K562 (cell line): ENCODE data around the gene HHATL. TPM values are rescaled to one million over a fixed set of nuclear protein-coding genes. Genes with fewer than 3 reads are reported as not detected.

Experiments
- ATF3 ChIP-seq, 2 experiments: fragments of 450-650 bp in 1 of 2; sonication (generic) in 1 of 2; formaldehyde crosslinking in 1 of 2; IDR thresholded peaks in 1 of 2; conservative IDR thresholded peaks in 1 of 2; 2 replicates each; pipeline versions ENCODE4 v1.6.1 to v1.8.1; 2016 to 2023; ENCODE audit warnings: mild to moderate bottlenecking in 2 of 2, moderate library complexity in 2 of 2, inconsistent platforms in 1 of 2, missing genetic modification reagents in 1 of 2
- BACH1 ChIP-seq: fragments of 200-800 bp; sonication (Bioruptor generic); IDR thresholded peaks from 2 replicates; pipeline ENCODE4 v1.6.1; 2016; ENCODE audit warnings: missing genetic modification characterization, missing compliant biosample characterization
- BDP1 ChIP-seq: IDR thresholded peaks from 3 replicates; pipeline ENCODE4 v1.6.1; 2011; ENCODE audit not compliant: insufficient read length, insufficient read depth
- CTCFL ChIP-seq: IDR thresholded peaks from 2 replicates; pipeline ENCODE4 v1.6.1; 2011; ENCODE audit warnings: borderline replicate concordance, low read depth, mild to moderate bottlenecking, moderate library complexity, low read length; ENCODE audit not compliant: insufficient read depth, poor library complexity, severe bottlenecking
- DEAF1 ChIP-seq: fragments of 450-650 bp; formaldehyde crosslinking; IDR thresholded peaks from 2 replicates; pipeline ENCODE4 v1.4.0; 2020; ENCODE audit warnings: mild to moderate bottlenecking, moderate library complexity
- DPF2 ChIP-seq: fragments of 450-650 bp; IDR thresholded peaks from 2 replicates; pipeline ENCODE4 v1.6.1; 2016
- ELK1 ChIP-seq: sonication (generic); formaldehyde crosslinking; IDR thresholded peaks from 2 replicates; pipeline ENCODE4 v1.8.1; 2022; ENCODE audit warnings: missing genetic modification reagents
- ETV6 ChIP-seq, 3 experiments: fragments of 150-350 bp in 1 of 3; sonication (generic) in 1 of 3; formaldehyde crosslinking in 1 of 3; IDR thresholded peaks; 2 replicates each; pipeline versions ENCODE4 v1.6.1 to v1.8.0; 2014 to 2022; ENCODE audit warnings: borderline replicate concordance in 2 of 3, low read depth in 2 of 3, antibody characterized with exemption in 1 of 3, low read length in 1 of 3, mild to moderate bottlenecking in 1 of 3, missing genetic modification reagents in 1 of 3
- HIVEP1 ChIP-seq: fragments of 250-450 bp; sonication (Bioruptor Pico); IDR thresholded peaks from 2 replicates; pipeline ENCODE4 v1.4.0; 2020; ENCODE audit warnings: mild to moderate bottlenecking
- RAD51 ChIP-seq: fragments of 450-650 bp; IDR thresholded peaks from 2 replicates; pipeline ENCODE4 v1.7.1; 2016; ENCODE audit warnings: low read depth, mild to moderate bottlenecking, borderline replicate concordance
- SMAD1 ChIP-seq: fragments of 150-350 bp; IDR thresholded peaks from 2 replicates; pipeline ENCODE4 v1.6.1; 2014; ENCODE audit warnings: low read length, low read depth; ENCODE audit not compliant: partially characterized antibody
- ZNF24 ChIP-seq: fragments of 450-650 bp; IDR thresholded peaks from 2 replicates; pipeline ENCODE4 v1.6.1; 2016
- polyA plus RNA-seq, 8 experiments: library from polyadenylated mRNA; depleted of rRNA in 4 of 8; stranded (reverse) in 5 of 8; unstranded in 3 of 8; fragments of >200 nt; fragmentation: Nextera tagmentation in 2 of 8; fragmentation: Illumina TruSeq in 1 of 8; extraction: Ambion mirVana in 2 of 8; extraction: Trizol in 1 of 8; gene quantifications; 2 replicates each; pipeline versions ENCODE4 v1.2.1 to v1.2.3, GENCODE V29; 2011 to 2014; ENCODE audit warnings: inconsistent platforms in 1 of 8, missing spikeins in 1 of 8
- total RNA-seq, 7 experiments: library from RNA; depleted of rRNA in 6 of 7; stranded (reverse); fragments of >200 nt in 6 of 7; fragmentation: Illumina TruSeq in 2 of 7; extraction: Trizol in 2 of 7; gene quantifications; 2 replicates each; pipeline versions ENCODE4 v1.2.1 to v1.2.3, GENCODE V29; 2011 to 2021; ENCODE audit warnings: low replicate concordance in 1 of 7
- TF ChIP-seq, protein P1 (sequence below): fragments of 450-650 bp; IDR thresholded peaks from 2 replicates; pipeline ENCODE4 v1.6.1; 2016
- TF ChIP-seq, protein P2 (sequence below), 3 experiments: IDR thresholded peaks in 2 of 3; conservative IDR thresholded peaks in 1 of 3; 2 replicates each; pipeline ENCODE4 v1.5.1; 2011 to 2012; ENCODE audit warnings: low read length in 3 of 3, mild to moderate bottlenecking in 3 of 3, control low read depth in 2 of 3, improper control_type of control experiment in 1 of 3, inconsistent platforms in 1 of 3, low read depth in 1 of 3, mixed read lengths in 1 of 3, moderate library complexity in 1 of 3; ENCODE audit not compliant: insufficient read depth in 2 of 3

HHATL gene
- total and polyA plus RNA-seq, 9 of the 15 experiments (the other 6 are each of a cell fraction or from before 2014, with no cell fraction given): not detected

GRCh38 chr3:42749753-42750231 lies 47.2 kb upstream of the HHATL start (continued):
- TF ChIP-seq HIVEP1: no peak
- no peak for TF ChIP-seq DPF2
- TF ChIP-seq ETV6 (IDR thresholded peaks at IDR 0.05; ENCODE audit: borderline replicate concordance in 1 of 2, low read depth in 2 of 2, low read length in 1 of 2): no peak
- no peak for TF ChIP-seq ETV6 (CRISPR knock-in tag; IDR thresholded peaks at IDR 0.05; ENCODE audit: borderline replicate concordance)
- no peak for TF ChIP-seq BDP1
- no peak for TF ChIP-seq BACH1 (tag)
- TF ChIP-seq ELK1 (CRISPR knock-in tag): no peak
- peak; percentile 37 for TF ChIP-seq CTCFL
- TF ChIP-seq ZNF24: no peak
- TF ChIP-seq ATF3 (IDR thresholded peaks at IDR 0.05): no peak
- no peak for TF ChIP-seq ATF3 (CRISPR knock-in tag; conservative IDR thresholded peaks at IDR 0.05)
- TF ChIP-seq DEAF1 (CRISPR knock-in tag): peak; percentile 31; the same call in 1 of the 2 replicates
- TF ChIP-seq, protein P1, sequence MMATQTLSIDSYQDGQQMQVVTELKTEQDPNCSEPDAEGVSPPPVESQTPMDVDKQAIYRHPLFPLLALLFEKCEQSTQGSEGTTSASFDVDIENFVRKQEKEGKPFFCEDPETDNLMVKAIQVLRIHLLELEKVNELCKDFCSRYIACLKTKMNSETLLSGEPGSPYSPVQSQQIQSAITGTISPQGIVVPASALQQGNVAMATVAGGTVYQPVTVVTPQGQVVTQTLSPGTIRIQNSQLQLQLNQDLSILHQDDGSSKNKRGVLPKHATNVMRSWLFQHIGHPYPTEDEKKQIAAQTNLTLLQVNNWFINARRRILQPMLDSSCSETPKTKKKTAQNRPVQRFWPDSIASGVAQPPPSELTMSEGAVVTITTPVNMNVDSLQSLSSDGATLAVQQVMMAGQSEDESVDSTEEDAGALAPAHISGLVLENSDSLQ: 0 out of 2 replicates have a peak, but pooled peaks have one; percentile 15
- no peak for TF ChIP-seq SMAD1
- TF ChIP-seq, protein P2, sequence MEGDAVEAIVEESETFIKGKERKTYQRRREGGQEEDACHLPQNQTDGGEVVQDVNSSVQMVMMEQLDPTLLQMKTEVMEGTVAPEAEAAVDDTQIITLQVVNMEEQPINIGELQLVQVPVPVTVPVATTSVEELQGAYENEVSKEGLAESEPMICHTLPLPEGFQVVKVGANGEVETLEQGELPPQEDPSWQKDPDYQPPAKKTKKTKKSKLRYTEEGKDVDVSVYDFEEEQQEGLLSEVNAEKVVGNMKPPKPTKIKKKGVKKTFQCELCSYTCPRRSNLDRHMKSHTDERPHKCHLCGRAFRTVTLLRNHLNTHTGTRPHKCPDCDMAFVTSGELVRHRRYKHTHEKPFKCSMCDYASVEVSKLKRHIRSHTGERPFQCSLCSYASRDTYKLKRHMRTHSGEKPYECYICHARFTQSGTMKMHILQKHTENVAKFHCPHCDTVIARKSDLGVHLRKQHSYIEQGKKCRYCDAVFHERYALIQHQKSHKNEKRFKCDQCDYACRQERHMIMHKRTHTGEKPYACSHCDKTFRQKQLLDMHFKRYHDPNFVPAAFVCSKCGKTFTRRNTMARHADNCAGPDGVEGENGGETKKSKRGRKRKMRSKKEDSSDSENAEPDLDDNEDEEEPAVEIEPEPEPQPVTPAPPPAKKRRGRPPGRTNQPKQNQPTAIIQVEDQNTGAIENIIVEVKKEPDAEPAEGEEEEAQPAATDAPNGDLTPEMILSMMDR (IDR thresholded peaks at IDR 0.05 in 2 of 3, conservative IDR thresholded peaks at IDR 0.05 in 1 of 3; ENCODE audit: insufficient read depth in 2 of 3, low read depth in 1 of 3, low read length in 3 of 3): peak; percentile 84 to 90 (median 88)
- TF ChIP-seq RAD51: no peak
